ENCODE measurements around the gene SHISA7.

SHISA7 gene

DNA sequence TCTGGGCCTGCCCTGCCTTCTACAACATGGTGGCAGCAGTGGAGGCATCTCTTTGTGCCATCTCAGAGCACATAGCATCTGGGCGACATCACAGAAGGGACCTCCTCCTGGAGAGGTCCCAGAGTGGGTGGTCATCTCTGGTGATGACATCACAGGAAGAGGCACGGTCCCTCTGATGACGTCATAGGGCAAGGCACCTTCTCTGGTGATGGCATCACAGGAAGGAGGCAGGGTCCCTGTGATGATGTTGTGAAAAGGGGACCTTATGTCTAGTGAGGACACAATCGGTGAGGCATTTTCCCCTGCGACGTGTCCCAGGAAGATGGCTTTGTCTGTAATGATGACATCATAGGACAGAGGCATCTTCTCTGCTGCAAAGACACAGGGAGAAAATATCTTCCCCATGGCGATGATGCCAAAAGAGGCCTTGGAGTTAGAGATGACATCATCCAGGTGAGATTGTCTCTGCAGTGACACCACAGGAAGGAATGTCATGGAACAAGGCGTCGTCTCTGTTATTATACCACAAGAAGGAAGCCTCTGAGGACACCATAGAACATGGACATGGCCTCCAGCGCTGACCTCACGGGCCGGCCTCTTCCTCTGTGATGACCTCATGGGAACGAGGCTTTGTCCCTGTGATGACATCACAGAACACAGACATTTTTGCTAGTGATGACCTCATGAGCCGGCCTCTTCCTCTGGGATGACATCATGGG, 10.7 kb downstream of the SHISA7 start:
- no peak overlapping the region for H3K4me3 ChIP-seq (IDR thresholded peaks at IDR 0.05; ENCODE audit: insufficient read depth, low read depth, low read length)
- H2AFZ ChIP-seq (ENCODE audit: low read depth), result no peak overlapping the region
- no peak for TF ChIP-seq CTCF (conservative IDR thresholded peaks at IDR 0.05; ENCODE audit: low read depth, low read length)
- H3K36me3 ChIP-seq (ENCODE audit: insufficient read depth), result no peaks in the 10 kb centered on the region
- no peaks in the 10 kb centered on the region for H3K79me2 ChIP-seq (ENCODE audit: insufficient read depth, low read depth)
- no peak overlapping the region for H3K4me2 ChIP-seq
- H3K27me3 ChIP-seq (ENCODE audit: insufficient read depth, low read depth), result peaks cover 40% of the 10 kb centered on the region
- H3K9ac ChIP-seq, result no peak overlapping the region
- H3K27ac ChIP-seq, result no peak overlapping the region
- no peaks in the 10 kb centered on the region for H4K20me1 ChIP-seq (ENCODE audit: insufficient read depth)
- H3K4me1 ChIP-seq (ENCODE audit: low read depth, poor library complexity, severe bottlenecking), result peaks cover under 1% of the 10 kb centered on the region

- H3K36me3 ChIP-seq (ENCODE audit: insufficient read depth), result no peaks in the 10 kb centered on the region
- H3K9ac ChIP-seq, result no peak overlapping the region
- no peak overlapping the region for H3K4me3 ChIP-seq (IDR thresholded peaks at IDR 0.05; ENCODE audit: insufficient read depth, low read depth, low read length)
- H3K4me2 ChIP-seq, result no peak overlapping the region
- no peaks in the 10 kb centered on the region for H3K4me1 ChIP-seq (ENCODE audit: low read depth, poor library complexity, severe bottlenecking)
- no peaks in the 10 kb centered on the region for H4K20me1 ChIP-seq (ENCODE audit: insufficient read depth)
- no peak overlapping the region for H3K27ac ChIP-seq
- TF ChIP-seq CTCF (conservative IDR thresholded peaks at IDR 0.05; ENCODE audit: low read depth, low read length), result no peak
- no peak overlapping the region for H2AFZ ChIP-seq (ENCODE audit: low read depth)
- H3K79me2 ChIP-seq (ENCODE audit: insufficient read depth, low read depth), result no peaks in the 10 kb centered on the region
- H3K27me3 ChIP-seq (ENCODE audit: insufficient read depth, low read depth), result peaks cover 44% of the 10 kb centered on the region
Measured at GRCh38 chr19:55431183-55431582, 11.9 kb downstream of the SHISA7 start.

DNA sequence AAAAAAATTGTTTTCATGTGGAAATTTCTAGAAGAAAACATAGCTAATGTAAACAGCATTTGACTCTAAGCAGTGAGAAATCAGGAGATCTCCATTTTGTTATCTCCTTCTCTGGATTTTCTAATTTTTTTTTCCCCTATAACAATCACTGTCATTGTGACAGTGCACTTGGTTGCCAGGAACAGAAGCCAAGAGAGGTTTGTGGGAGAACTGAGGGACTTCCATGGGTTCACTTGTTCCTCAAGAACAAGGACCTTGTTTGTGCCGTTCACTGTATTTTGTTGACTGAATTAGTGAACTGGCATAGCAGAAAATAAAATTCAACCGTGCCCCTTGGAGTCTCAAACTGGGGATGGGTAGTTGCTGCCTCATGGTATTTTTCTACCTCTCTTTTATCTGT, 17.1 kb downstream of the SHISA7 start:
- Histone ChIP-seq H3K4me3 (IDR thresholded peaks at IDR 0.05; ENCODE audit: insufficient read depth, low read depth, low read length) (no peak overlapping the region), H2AFZ (ENCODE audit: low read depth) (no peak overlapping the region), H3K4me1 (ENCODE audit: low read depth, poor library complexity, severe bottlenecking) (no peaks in the 10 kb centered on the region), H3K27ac (no peak overlapping the region), H3K36me3 (ENCODE audit: insufficient read depth) (no peaks in the 10 kb centered on the region), H3K9ac (no peak overlapping the region), H3K27me3 (ENCODE audit: insufficient read depth, low read depth) (peaks cover 81% of the 10 kb centered on the region), H4K20me1 (ENCODE audit: insufficient read depth) (no peaks in the 10 kb centered on the region), H3K4me2 (no peak overlapping the region), H3K79me2 (ENCODE audit: insufficient read depth, low read depth) (no peaks in the 10 kb centered on the region)
- TF ChIP-seq CTCF (conservative IDR thresholded peaks at IDR 0.05; ENCODE audit: low read depth, low read length), result no peak

GRCh38 chr19:55424518-55424917, 18.6 kb downstream of the SHISA7 start:
- no peaks in the 10 kb centered on the region for H4K20me1 ChIP-seq (ENCODE audit: insufficient read depth)
- no peak overlapping the region for H2AFZ ChIP-seq (ENCODE audit: low read depth)
- H3K4me2 ChIP-seq, result no peak overlapping the region
- TF ChIP-seq CTCF (conservative IDR thresholded peaks at IDR 0.05; ENCODE audit: low read depth, low read length), result no peak
- H3K27ac ChIP-seq, result no peak overlapping the region
- no peak overlapping the region for H3K4me3 ChIP-seq (IDR thresholded peaks at IDR 0.05; ENCODE audit: insufficient read depth, low read depth, low read length)
- H3K9ac ChIP-seq, result no peak overlapping the region
- H3K27me3 ChIP-seq (ENCODE audit: insufficient read depth, low read depth), result peaks cover 93% of the 10 kb centered on the region
- no peaks in the 10 kb centered on the region for H3K36me3 ChIP-seq (ENCODE audit: insufficient read depth)
- H3K4me1 ChIP-seq (ENCODE audit: low read depth, poor library complexity, severe bottlenecking), result no peaks in the 10 kb centered on the region
- H3K79me2 ChIP-seq (ENCODE audit: insufficient read depth, low read depth), result no peaks in the 10 kb centered on the region
